ENCODE measurements around the gene CZIB.

CZIB gene

GRCh38 chr1:53260631-53261247 lies 40.3 kb upstream of the CZIB start:
- DNase-seq (ENCODE audit: insufficient read length, low spot score) (no peak), FAIRE-seq (peak; percentile 38)
- TF ChIP-seq CTCF (IDR thresholded peaks at IDR 0.05; ENCODE audit: insufficient read depth, missing control alignments): no peak

- TF ChIP-seq CTCF (IDR thresholded peaks at IDR 0.05; ENCODE audit: insufficient read depth, missing control alignments): no peak
- DNase-seq (ENCODE audit: insufficient read length, low spot score) (no peak), FAIRE-seq (no peak)
Observed at GRCh38 chr1:53259932-53260331, 39.5 kb upstream of the CZIB start.

- no peak for TF ChIP-seq CTCF (IDR thresholded peaks at IDR 0.05; ENCODE audit: insufficient read depth, missing control alignments)
- DNase-seq (ENCODE audit: insufficient read length, low spot score) (no peak), FAIRE-seq (no peak)
Observed at GRCh38 chr1:53258216-53258615, 37.8 kb upstream of the CZIB start.

- no peak for FAIRE-seq
Observed at GRCh38 chr1:53257454-53258081, 37.1 kb upstream of the CZIB start.

GRCh38 chr1:53256511-53257453 lies 36.3 kb upstream of the CZIB start:
- no peak for TF ChIP-seq CTCF (IDR thresholded peaks at IDR 0.05; ENCODE audit: insufficient read depth, missing control alignments)
- FAIRE-seq: no peak

More at GRCh38 chr1:53257454-53258081, 37.1 kb upstream of the CZIB start:
- no peak for TF ChIP-seq CTCF (IDR thresholded peaks at IDR 0.05; ENCODE audit: insufficient read depth, missing control alignments)
- DNase-seq (ENCODE audit: insufficient read length, low spot score): no peak

GRCh38 chr1:53255031-53255430 lies 34.6 kb upstream of the CZIB start:
- FAIRE-seq: no peak

More at GRCh38 chr1:53256511-53257453, 36.3 kb upstream of the CZIB start:
- no peak for DNase-seq (ENCODE audit: insufficient read length, low spot score)

More at GRCh38 chr1:53255031-53255430, 34.6 kb upstream of the CZIB start:
- no peak for TF ChIP-seq CTCF (IDR thresholded peaks at IDR 0.05; ENCODE audit: insufficient read depth, missing control alignments)
- DNase-seq (ENCODE audit: insufficient read length, low spot score): no peak

All from D721Med (cell line).